Activated CD4-positive, alpha-beta T cell treated with anti-CD3 and anti-CD28 coated beads for 36 hours (primary cell): ENCODE results near the gene CLEC20A. TPM values are rescaled to one million over a fixed set of nuclear protein-coding genes. Genes with fewer than 3 reads are reported as not detected.

Experiments used
- ATAC-seq: fragments of 200-7000 bp; cut with Tn5 transposase; one replicate; pipeline ENCODE4 v1.10.0; 2021; ENCODE audit warnings: mild to moderate bottlenecking, moderate library complexity
- CTCF ChIA-PET: fragments of 350-600 bp; sonication (Branson Sonifier 250); formaldehyde crosslinking; loops from one replicate; lab custom pipeline; 2021; ENCODE audit warnings: antibody characterized with exemption; lab: Charles Lee
- POLR2A ChIA-PET: fragments of 350-600 bp; sonication (Branson Sonifier 250); formaldehyde crosslinking; loops from one replicate; lab custom pipeline; 2021; ENCODE audit warnings: antibody characterized with exemption, inconsistent platforms; lab: Charles Lee
- DNase-seq: peaks from one replicate; pipeline ENCODE4 v3.0.0-alpha.2; 2020
- H3K27ac Mint-ChIP-seq: one replicate; pipeline ENCODE4 v1.8.0; 2021; ENCODE audit warnings: mixed read lengths
- H3K27me3 Mint-ChIP-seq: one replicate; pipeline ENCODE4 v1.8.0; 2021; ENCODE audit warnings: mixed read lengths
- H3K36me3 Mint-ChIP-seq: one replicate; pipeline ENCODE4 v1.8.0; 2021; ENCODE audit warnings: low read depth, mixed read lengths
- H3K4me1 Mint-ChIP-seq: one replicate; pipeline ENCODE4 v1.8.0; 2021; ENCODE audit warnings: mixed read lengths
- H3K4me3 Mint-ChIP-seq: one replicate; pipeline ENCODE4 v1.8.0; 2021; ENCODE audit warnings: mild to moderate bottlenecking, moderate library complexity, mixed read lengths
- H3K9me3 Mint-ChIP-seq: one replicate; pipeline ENCODE4 v1.8.0; 2021; ENCODE audit warnings: low read depth, mixed read lengths
- intact Hi-C, 2 experiments: fragments of 100-400 bp; cut with DNase I in 1 of 2; cut with micrococcal nuclease in 1 of 2; formaldehyde crosslinking; loops; one replicate each; pipeline versions ENCODE4 v1.14.2 to v1.15.1; 2022 to 2024; cut with DNase I, micrococcal nuclease
- total RNA-seq, 2 experiments: library from RNA; stranded (reverse); gene quantifications; one replicate each; pipeline ENCODE4 v1.2.3, GENCODE V29; 2021

CLEC20A gene
- total RNA-seq, 2 experiments from 2014 or later = not detected

- ChIA-PET POLR2A (no interaction called here), CTCF (interaction anchor here (0.6 to 0.7 kb wide), 2 partner anchors 152 to 334 kb away, joined by 3 to 4 read pairs; no protein-coding TSS in a partner anchor)
- peaks cover 2% of the 10 kb centered on the region for H3K27me3 Mint-ChIP-seq
- H3K4me1 Mint-ChIP-seq = no peaks in the 10 kb centered on the region
- no peak overlapping the region for H3K4me3 Mint-ChIP-seq
- DNase-seq = no peak
- H3K27ac Mint-ChIP-seq = no peak overlapping the region
- no peak for ATAC-seq
- no peaks in the 10 kb centered on the region for H3K36me3 Mint-ChIP-seq
- H3K9me3 Mint-ChIP-seq = no peaks in the 10 kb centered on the region
- intact Hi-C loops = no loop called here
These were observed 31.8 kb downstream of the CLEC20A start for GRCh38 chr1:178465011-178465410.

GRCh38 chr1:178464566-178464965, 32.2 kb downstream of the CLEC20A start:
- H3K4me3 Mint-ChIP-seq = no peak overlapping the region
- H3K27me3 Mint-ChIP-seq = peaks cover 2% of the 10 kb centered on the region
- H3K4me1 Mint-ChIP-seq = no peaks in the 10 kb centered on the region
- no peaks in the 10 kb centered on the region for H3K9me3 Mint-ChIP-seq
- no peak for ATAC-seq
- ChIA-PET CTCF (interaction anchor here (0.6 to 0.7 kb wide), 3 partner anchors 146 to 335 kb away, joined by 3 to 4 read pairs (median 3); no protein-coding TSS in a partner anchor), POLR2A (no interaction called here)
- no peaks in the 10 kb centered on the region for H3K36me3 Mint-ChIP-seq
- no peak overlapping the region for H3K27ac Mint-ChIP-seq
- intact Hi-C loops = no loop called here
- DNase-seq = no peak

- Mint-ChIP-seq H3K36me3 (no peaks in the 10 kb centered on the region), H3K9me3 (no peaks in the 10 kb centered on the region), H3K4me3 (no peak overlapping the region), H3K27me3 (peaks cover 2% of the 10 kb centered on the region), H3K4me1 (no peaks in the 10 kb centered on the region), H3K27ac (no peak overlapping the region)
- ChIA-PET POLR2A (no interaction called here), CTCF (interaction anchor here (0.6 kb wide), 1 partner anchor 145 kb away, joined by 3 read pairs; no protein-coding TSS in a partner anchor)
- DNase-seq = no peak
- intact Hi-C loops = no loop called here
- no peak for ATAC-seq
These were observed 32.6 kb downstream of the CLEC20A start for GRCh38 chr1:178464141-178464540.

- H3K36me3 Mint-ChIP-seq = no peaks in the 10 kb centered on the region
- no peak overlapping the region for H3K4me3 Mint-ChIP-seq
- intact Hi-C loops = no loop called here
- no peaks in the 10 kb centered on the region for H3K4me1 Mint-ChIP-seq
- POLR2A ChIA-PET = no interaction called here
- peaks cover 2% of the 10 kb centered on the region for H3K27me3 Mint-ChIP-seq
- H3K27ac Mint-ChIP-seq = no peak overlapping the region
- CTCF ChIA-PET = no interaction called here
- DNase-seq (no peak), ATAC-seq (no peak)
- no peaks in the 10 kb centered on the region for H3K9me3 Mint-ChIP-seq
These were observed 35.1 kb downstream of the CLEC20A start for GRCh38 chr1:178461701-178462100.

GRCh38 chr1:178461104-178461503, 35.7 kb downstream of the CLEC20A start:
- intact Hi-C loops = no loop called here
- CTCF ChIA-PET = no interaction called here

GRCh38 chr1:178458203-178458602, 38.6 kb downstream of the CLEC20A start:
- DNase-seq (no peak), ATAC-seq (no peak)
- CTCF ChIA-PET = no interaction called here
- Mint-ChIP-seq H3K27me3 (no peaks in the 10 kb centered on the region), H3K9me3 (no peaks in the 10 kb centered on the region), H3K4me1 (no peaks in the 10 kb centered on the region), H3K27ac (no peak overlapping the region), H3K4me3 (no peak overlapping the region), H3K36me3 (no peaks in the 10 kb centered on the region)
- intact Hi-C loops = no loop called here
- POLR2A ChIA-PET = no interaction called here

More at GRCh38 chr1:178461104-178461503, 35.7 kb downstream of the CLEC20A start:
- POLR2A ChIA-PET = no interaction called here
- no peak overlapping the region for H3K27ac Mint-ChIP-seq
- H3K36me3 Mint-ChIP-seq = no peaks in the 10 kb centered on the region
- no peak for ATAC-seq
- H3K4me3 Mint-ChIP-seq = no peak overlapping the region
- H3K27me3 Mint-ChIP-seq = peaks cover 2% of the 10 kb centered on the region
- H3K9me3 Mint-ChIP-seq = no peaks in the 10 kb centered on the region
- no peaks in the 10 kb centered on the region for H3K4me1 Mint-ChIP-seq
- no peak for DNase-seq

GRCh38 chr1:178457651-178458050, 39.1 kb downstream of the CLEC20A start:
- H3K27me3 Mint-ChIP-seq = no peaks in the 10 kb centered on the region
- ATAC-seq (no peak), DNase-seq (no peak)
- no peaks in the 10 kb centered on the region for H3K9me3 Mint-ChIP-seq
- H3K36me3 Mint-ChIP-seq = no peaks in the 10 kb centered on the region
- no peak overlapping the region for H3K4me3 Mint-ChIP-seq
- intact Hi-C loops = no loop called here
- H3K27ac Mint-ChIP-seq = no peak overlapping the region
- ChIA-PET CTCF (no interaction called here), POLR2A (no interaction called here)
- no peaks in the 10 kb centered on the region for H3K4me1 Mint-ChIP-seq

GRCh38 chr1:178456472-178456871, 40.3 kb downstream of the CLEC20A start:
- Mint-ChIP-seq H3K9me3 (no peaks in the 10 kb centered on the region), H3K27me3 (no peaks in the 10 kb centered on the region), H3K4me3 (no peak overlapping the region), H3K36me3 (no peaks in the 10 kb centered on the region), H3K4me1 (no peaks in the 10 kb centered on the region), H3K27ac (no peak overlapping the region)
- intact Hi-C loops = no loop called here
- ChIA-PET POLR2A (interaction anchor here (0.5 kb wide), 1 partner anchor 489 kb away, joined by 6 read pairs; no protein-coding TSS in a partner anchor), CTCF (no interaction called here)
- DNase-seq = no peak
- no peak for ATAC-seq

GRCh38 chr1:178452013-178452412, 44.8 kb downstream of the CLEC20A start:
- no peak overlapping the region for H3K4me3 Mint-ChIP-seq
- ATAC-seq = no peak
- no peak for DNase-seq
- no peaks in the 10 kb centered on the region for H3K4me1 Mint-ChIP-seq
- CTCF ChIA-PET = no interaction called here
- intact Hi-C loops = no loop called here
- POLR2A ChIA-PET = no interaction called here
- H3K27me3 Mint-ChIP-seq = peaks cover 4% of the 10 kb centered on the region
- no peaks in the 10 kb centered on the region for H3K9me3 Mint-ChIP-seq
- no peaks in the 10 kb centered on the region for H3K36me3 Mint-ChIP-seq
- no peak overlapping the region for H3K27ac Mint-ChIP-seq

- no peak overlapping the region for H3K27ac Mint-ChIP-seq
- CTCF ChIA-PET = no interaction called here
- ATAC-seq (no peak), DNase-seq (no peak)
- peaks cover 6% of the 10 kb centered on the region for H3K27me3 Mint-ChIP-seq
- no peaks in the 10 kb centered on the region for H3K9me3 Mint-ChIP-seq
- POLR2A ChIA-PET = no interaction called here
- intact Hi-C loops = no loop called here
- H3K36me3 Mint-ChIP-seq = no peaks in the 10 kb centered on the region
- no peak overlapping the region for H3K4me3 Mint-ChIP-seq
- H3K4me1 Mint-ChIP-seq = no peaks in the 10 kb centered on the region
These were observed 45.2 kb downstream of the CLEC20A start for GRCh38 chr1:178451529-178451928.

GRCh38 chr1:178450871-178451270, 45.9 kb downstream of the CLEC20A start:
- POLR2A ChIA-PET = no interaction called here
- peaks cover 6% of the 10 kb centered on the region for H3K27me3 Mint-ChIP-seq
- intact Hi-C loops = no loop called here
- DNase-seq (no peak), ATAC-seq (no peak)
- no peaks in the 10 kb centered on the region for H3K36me3 Mint-ChIP-seq
- no peaks in the 10 kb centered on the region for H3K9me3 Mint-ChIP-seq
- CTCF ChIA-PET = no interaction called here
- no peaks in the 10 kb centered on the region for H3K4me1 Mint-ChIP-seq
- H3K4me3 Mint-ChIP-seq = no peak overlapping the region
- no peak overlapping the region for H3K27ac Mint-ChIP-seq

GRCh38 chr1:178442925-178443324, 53.8 kb downstream of the CLEC20A start:
- ChIA-PET POLR2A (no interaction called here), CTCF (interaction anchor here (0.6 kb wide), 1 partner anchor 9 kb away, joined by 3 read pairs; no protein-coding TSS in a partner anchor)
- Mint-ChIP-seq H3K4me3 (no peak overlapping the region), H3K4me1 (no peaks in the 10 kb centered on the region), H3K27ac (no peak overlapping the region), H3K27me3 (peaks cover 23% of the 10 kb centered on the region), H3K36me3 (no peaks in the 10 kb centered on the region), H3K9me3 (no peaks in the 10 kb centered on the region)
- DNase-seq (no peak), ATAC-seq (no peak)
- intact Hi-C loops = no loop called here
